Measurements from ENCODE around the gene BSDC1. TPM values are rescaled to one million over a fixed set of nuclear protein-coding genes. Genes with fewer than 3 reads are reported as not detected.

Gene BSDC1
- total RNA-seq, 4 donors from 2014 or later, result 96.0 to 140 (median 120) TPM

- no peak for DNase-seq (ENCODE audit: low spot score in 2 of 2)
- peak overlapping the region; percentile 86 for H3K4me3 ChIP-seq
- peaks cover 35% of the 10 kb centered on the region for H3K36me3 ChIP-seq
Observed at GRCh38 chr1:32334274-32334861, 59.9 kb downstream of the BSDC1 start.

DNA sequence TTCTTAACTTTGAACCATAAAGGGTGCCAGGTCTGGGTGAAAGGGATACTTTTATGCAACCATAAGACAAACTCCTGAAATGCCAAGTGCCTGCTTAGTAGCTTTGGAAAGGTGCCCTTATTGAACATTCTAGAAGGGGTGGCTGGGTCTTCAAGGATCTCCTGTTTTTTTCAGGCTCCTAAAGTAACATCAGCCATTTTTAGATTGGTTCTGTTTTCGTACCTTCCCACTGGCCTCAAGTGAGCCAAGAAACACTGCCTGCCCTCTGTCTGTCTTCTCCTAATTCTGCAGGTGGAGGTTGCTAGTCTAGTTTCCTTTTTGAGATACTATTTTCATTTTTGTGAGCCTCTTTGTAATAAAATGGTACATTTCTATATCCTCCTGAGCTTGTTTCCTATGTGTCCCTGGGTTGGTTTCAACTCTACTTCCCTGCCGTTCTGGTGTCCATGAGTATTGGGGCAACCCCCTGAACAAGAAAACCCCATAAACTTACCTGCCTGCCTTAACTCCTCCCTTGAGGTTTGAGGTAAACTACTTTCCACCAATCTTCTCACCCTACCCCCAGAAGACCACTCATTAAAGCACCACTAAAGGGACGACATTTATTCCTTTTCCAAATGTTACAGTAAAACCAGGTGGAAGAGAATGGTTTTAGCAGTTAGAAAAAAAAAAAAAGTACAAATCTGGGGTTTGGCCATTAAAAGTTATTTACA, 60.8 kb downstream of the BSDC1 start:
- Histone ChIP-seq H3K27me3 (no peaks in the 10 kb centered on the region), H3K36me3 (peaks cover 43% of the 10 kb centered on the region), H3K4me3 (no peak overlapping the region), H3K9me3 (no peaks in the 10 kb centered on the region), H3K27ac (peak overlapping the region; percentile 60), H3K4me1 (peaks cover 70% of the 10 kb centered on the region)
- TF ChIP-seq CTCF (IDR thresholded peaks at IDR 0.05), result no peak
- no peak for TF ChIP-seq POLR2AphosphoS5 (IDR thresholded peaks at IDR 0.05)
- TF ChIP-seq EP300 (IDR thresholded peaks at IDR 0.05), result no peak
- TF ChIP-seq POLR2A (IDR thresholded peaks at IDR 0.05), result no peak
- no peak for DNase-seq (ENCODE audit: low spot score in 2 of 2)
- 75% methylated on average over 3 of the region's 3 CpGs for WGBS

More at GRCh38 chr1:32334274-32334861, 59.9 kb downstream of the BSDC1 start:
- Histone ChIP-seq H3K9me3 (no peaks in the 10 kb centered on the region), H3K27ac (peak overlapping the region; percentile 81), H3K27me3 (no peaks in the 10 kb centered on the region), H3K4me1 (peaks cover 76% of the 10 kb centered on the region)
- TF ChIP-seq CTCF (IDR thresholded peaks at IDR 0.05) (no peak), EP300 (IDR thresholded peaks at IDR 0.05) (no peak), POLR2A (IDR thresholded peaks at IDR 0.05) (no peak), POLR2AphosphoS5 (IDR thresholded peaks at IDR 0.05) (no peak)
- WGBS, result 66% methylated on average over 8 of the region's 9 CpGs

DNA sequence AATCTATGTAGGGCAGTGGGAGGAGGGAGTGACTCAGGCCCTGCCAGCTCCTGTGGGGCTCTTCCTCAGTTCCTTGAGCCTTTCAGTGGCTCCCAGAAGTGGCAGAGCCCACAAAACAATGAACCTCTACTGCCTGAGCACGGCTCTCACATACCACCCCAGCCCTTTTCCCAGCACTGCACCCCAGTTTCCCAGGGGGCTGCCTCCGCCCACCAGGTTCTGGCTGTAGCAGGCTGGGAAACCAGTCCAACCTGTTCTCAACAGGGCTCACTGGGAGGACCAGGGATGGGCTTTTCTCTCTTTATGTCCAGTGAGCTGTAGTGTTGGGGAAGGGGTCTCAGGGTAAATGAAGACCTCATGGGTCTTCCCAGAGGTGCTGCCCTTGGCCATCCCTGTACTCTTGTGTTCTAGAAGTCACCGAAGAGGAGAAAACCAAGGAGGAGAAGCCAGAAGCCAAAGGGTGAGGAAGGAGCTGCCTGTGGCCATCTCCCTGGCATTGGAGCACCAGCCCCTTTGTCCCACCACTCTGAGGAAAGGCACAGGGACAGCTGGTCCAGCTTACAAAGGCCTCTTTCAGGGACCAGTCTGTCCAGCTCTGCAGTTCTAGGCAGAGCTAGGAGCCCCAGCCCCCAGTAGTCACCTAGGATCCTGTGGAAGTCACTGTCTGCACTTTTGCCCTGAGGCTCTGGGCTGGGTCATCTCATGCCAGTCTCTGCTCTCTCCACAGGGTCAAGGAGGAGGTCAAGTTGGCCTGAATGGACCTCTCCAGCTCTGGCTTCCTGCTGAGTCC, 61.8 kb downstream of the BSDC1 start:
- DNase-seq (ENCODE audit: low spot score in 2 of 2), result no peak
- 75% methylated on average over 3 of the region's 3 CpGs for WGBS
- Histone ChIP-seq H3K27ac (peak overlapping the region; percentile 60), H3K4me3 (no peak overlapping the region), H3K4me1 (peaks cover 61% of the 10 kb centered on the region), H3K27me3 (no peaks in the 10 kb centered on the region), H3K36me3 (peaks cover 51% of the 10 kb centered on the region), H3K9me3 (no peaks in the 10 kb centered on the region)
- TF ChIP-seq POLR2A (IDR thresholded peaks at IDR 0.05), result no peak
- TF ChIP-seq EP300 (IDR thresholded peaks at IDR 0.05), result no peak
- no peak for TF ChIP-seq CTCF (IDR thresholded peaks at IDR 0.05)
- TF ChIP-seq POLR2AphosphoS5 (IDR thresholded peaks at IDR 0.05), result no peak

GRCh38 chr1:32331549-32331948, 62.7 kb downstream of the BSDC1 start:
- Histone ChIP-seq H3K4me3 (no peak overlapping the region), H3K27ac (peak overlapping the region; percentile 60), H3K4me1 (peaks cover 51% of the 10 kb centered on the region), H3K27me3 (no peaks in the 10 kb centered on the region), H3K36me3 (peaks cover 59% of the 10 kb centered on the region), H3K9me3 (no peaks in the 10 kb centered on the region)
- 90% methylated on average over 12 of the region's 12 CpGs for WGBS
- no peak for TF ChIP-seq POLR2A (IDR thresholded peaks at IDR 0.05)
- no peak for TF ChIP-seq CTCF (IDR thresholded peaks at IDR 0.05)
- TF ChIP-seq POLR2AphosphoS5 (IDR thresholded peaks at IDR 0.05), result no peak
- TF ChIP-seq EP300 (IDR thresholded peaks at IDR 0.05), result no peak
- no peak for DNase-seq (ENCODE audit: low spot score in 2 of 2)

Measured in suprapubic skin (tissue), 4 donors.